Naive B cell (primary cell): ENCODE measurements around the gene TJP2. TPM values are rescaled to one million over a fixed set of nuclear protein-coding genes. Genes with fewer than 3 reads are reported as not detected.
"Not testable (repeated sequence)": the region's sequence is repeated elsewhere in the genome, so short reads cannot be mapped to it uniquely, and the experiment has no call there.

ENCODE experiments used
- ATAC-seq, 2 donors: fragments of 150-1000 bp; cut with Tn5 transposase; 2 replicates each; pipeline ENCODE4 v1.10.0; 2021; ENCODE audit warnings: low read depth in 2 of 2, mild to moderate bottlenecking in 2 of 2, moderate library complexity in 2 of 2
- DNase-seq: peaks from one replicate; pipeline ENCODE4 v3.0.0; 2022
- H3K27ac Mint-ChIP-seq, 6 donors: one replicate each; pipeline ENCODE4 v1.8.0; 2020 to 2022; ENCODE audit warnings: mild to moderate bottlenecking in 6 of 6, mixed read lengths in 6 of 6, moderate library complexity in 5 of 6, inconsistent platforms in 2 of 6
- H3K27me3 Mint-ChIP-seq, 3 donors: one replicate each; pipeline ENCODE4 v1.8.0; 2021 to 2022; ENCODE audit warnings: mixed read lengths in 3 of 3, mild to moderate bottlenecking in 1 of 3
- H3K36me3 Mint-ChIP-seq, 2 donors: one replicate each; pipeline ENCODE4 v1.8.0; 2020 to 2022; ENCODE audit warnings: mixed read lengths in 2 of 2, inconsistent platforms in 1 of 2, mild to moderate bottlenecking in 1 of 2
- H3K4me1 Mint-ChIP-seq, 3 donors: one replicate each; pipeline ENCODE4 v1.8.0; 2020 to 2022; ENCODE audit warnings: mixed read lengths in 3 of 3, inconsistent platforms in 1 of 3, mild to moderate bottlenecking in 1 of 3, moderate library complexity in 1 of 3
- H3K4me3 Mint-ChIP-seq, 8 donors: one replicate each; pipeline ENCODE4 v1.8.0; 2020 to 2022; ENCODE audit warnings: mild to moderate bottlenecking in 8 of 8, mixed read lengths in 8 of 8, moderate library complexity in 8 of 8, inconsistent platforms in 2 of 8
- H3K9me3 Mint-ChIP-seq, 7 donors: one replicate each; pipeline ENCODE4 v1.8.0; 2020 to 2022; ENCODE audit warnings: mixed read lengths in 7 of 7, mild to moderate bottlenecking in 5 of 7, inconsistent platforms in 2 of 7, moderate library complexity in 1 of 7
- polyA plus RNA-seq, 6 donors: library from polyadenylated mRNA; unstranded; fragments of 300-500 nt; fragmentation: Illumina TruSeq; gene quantifications; one replicate each; pipeline ENCODE4 v1.2.3, GENCODE V29; 2021; ENCODE audit warnings: low read depth in 6 of 6

Gene TJP2
- polyA plus RNA-seq, 6 donors from 2014 or later, result 0.35 to 1.5 (median 0.52) TPM; not detected in 1

GRCh38 chr9:69147041-69147834 lies 26.8 kb upstream of the TJP2 start:
- H3K27ac Mint-ChIP-seq, result no peak overlapping the region
- H3K27me3 Mint-ChIP-seq, result no peaks in the 10 kb centered on the region
- no peaks in the 10 kb centered on the region for H3K36me3 Mint-ChIP-seq
- no peak overlapping the region for H3K4me3 Mint-ChIP-seq
- H3K9me3 Mint-ChIP-seq, result no peaks in the 10 kb centered on the region
- ATAC-seq, result no peak
- H3K4me1 Mint-ChIP-seq, result peaks cover 1 to 4% (median 2%) of the 10 kb centered on the region in 3 donors
- DNase-seq, result no peak

- Mint-ChIP-seq H3K9me3 (peaks cover 0 to 2% (median 0%) of the 10 kb centered on the region in 7 donors), H3K27me3 (no peaks in the 10 kb centered on the region), H3K36me3 (no peaks in the 10 kb centered on the region), H3K4me1 (peaks cover 0 to 5% (median 4%) of the 10 kb centered on the region in 3 donors), H3K4me3 (no peak overlapping the region), H3K27ac (peak overlapping the region in 2 of 6 donors; percentile 3 to 4)
- no peak for DNase-seq
- no peak for ATAC-seq
Measured at GRCh38 chr9:69149321-69149807, 24.7 kb upstream of the TJP2 start.

GRCh38 chr9:69151506-69151905 lies 22.6 kb upstream of the TJP2 start:
- Mint-ChIP-seq H3K4me3 (no peak overlapping the region), H3K4me1 (peaks cover 0 to 8% (median 5%) of the 10 kb centered on the region in 3 donors)
- no peak for ATAC-seq

GRCh38 chr9:69153707-69154521 lies 20.2 kb upstream of the TJP2 start:
- Mint-ChIP-seq H3K27me3 (no peaks in the 10 kb centered on the region), H3K27ac (peak overlapping the region in 1 of 6 donors; percentile 44), H3K4me1 (peaks cover 0 to 8% (median 5%) of the 10 kb centered on the region in 3 donors), H3K9me3 (peaks cover 0 to 2% (median 0%) of the 10 kb centered on the region in 7 donors), H3K36me3 (no peaks in the 10 kb centered on the region), H3K4me3 (no peak overlapping the region)
- DNase-seq (no peak), ATAC-seq (no peak)

More at GRCh38 chr9:69151506-69151905, 22.6 kb upstream of the TJP2 start:
- H3K36me3 Mint-ChIP-seq, result no peaks in the 10 kb centered on the region
- H3K27ac Mint-ChIP-seq, result no peak overlapping the region
- H3K27me3 Mint-ChIP-seq, result no peaks in the 10 kb centered on the region
- DNase-seq, result no peak
- peaks cover 0 to 2% (median 0%) of the 10 kb centered on the region in 7 donors for H3K9me3 Mint-ChIP-seq

GRCh38 chr9:69155341-69156030 lies 18.6 kb upstream of the TJP2 start:
- peak overlapping the region in 1 of 6 donors; percentile 53 for H3K27ac Mint-ChIP-seq

GRCh38 chr9:69157751-69158466 lies 16.2 kb upstream of the TJP2 start:
- no peak overlapping the region for H3K27ac Mint-ChIP-seq
- H3K4me3 Mint-ChIP-seq, result no peak overlapping the region

More at GRCh38 chr9:69155341-69156030, 18.6 kb upstream of the TJP2 start:
- H3K36me3 Mint-ChIP-seq, result no peaks in the 10 kb centered on the region
- DNase-seq, result no peak
- no peak overlapping the region for H3K4me3 Mint-ChIP-seq
- peaks cover 0 to 8% (median 5%) of the 10 kb centered on the region in 3 donors for H3K4me1 Mint-ChIP-seq
- peaks cover 0 to 2% (median under 1%) of the 10 kb centered on the region in 7 donors for H3K9me3 Mint-ChIP-seq
- peak in 1 of 2 donors; percentile 80 for ATAC-seq
- H3K27me3 Mint-ChIP-seq, result no peaks in the 10 kb centered on the region

GRCh38 chr9:69158471-69158870 lies 15.6 kb upstream of the TJP2 start:
- no peak for ATAC-seq
- H3K9me3 Mint-ChIP-seq, result peaks cover 0 to 7% (median 2%) of the 10 kb centered on the region in 7 donors
- H3K27me3 Mint-ChIP-seq, result no peaks in the 10 kb centered on the region
- peaks cover 0 to 4% (median 0%) of the 10 kb centered on the region in 3 donors for H3K4me1 Mint-ChIP-seq
- no peak for DNase-seq
- H3K27ac Mint-ChIP-seq, result no peak overlapping the region
- H3K36me3 Mint-ChIP-seq, result no peaks in the 10 kb centered on the region
- no peak overlapping the region for H3K4me3 Mint-ChIP-seq

More at GRCh38 chr9:69157751-69158466, 16.2 kb upstream of the TJP2 start:
- peaks cover 0 to 4% (median 0%) of the 10 kb centered on the region in 3 donors for H3K4me1 Mint-ChIP-seq
- ATAC-seq (no peak), DNase-seq (no peak)
- no peaks in the 10 kb centered on the region for H3K27me3 Mint-ChIP-seq
- H3K36me3 Mint-ChIP-seq, result no peaks in the 10 kb centered on the region
- peaks cover 0 to 7% (median 2%) of the 10 kb centered on the region in 7 donors for H3K9me3 Mint-ChIP-seq

GRCh38 chr9:69164573-69164972 lies 9.5 kb upstream of the TJP2 start:
- not testable (repeated sequence) for H3K9me3 Mint-ChIP-seq, ATAC-seq, H3K27me3 Mint-ChIP-seq, H3K4me3 Mint-ChIP-seq, DNase-seq, H3K36me3 Mint-ChIP-seq, H3K27ac Mint-ChIP-seq
- H3K4me1 Mint-ChIP-seq, result peaks cover 8 to 13% (median 12%) of the 10 kb centered on the region in 3 donors

- DNase-seq (no peak), ATAC-seq (no peak)
- Mint-ChIP-seq H3K36me3 (no peaks in the 10 kb centered on the region), H3K27me3 (peaks cover 1 to 3% (median 2%) of the 10 kb centered on the region in 3 donors), H3K4me1 (peaks cover 8 to 13% (median 12%) of the 10 kb centered on the region in 3 donors), H3K27ac (no peak overlapping the region), H3K4me3 (no peak overlapping the region), H3K9me3 (peaks cover 0 to 4% (median 0%) of the 10 kb centered on the region in 7 donors)
Measured at GRCh38 chr9:69165581-69165980, 8.5 kb upstream of the TJP2 start.

GRCh38 chr9:69168709-69169217 lies 5.3 kb upstream of the TJP2 start:
- DNase-seq, result no peak
- no peaks in the 10 kb centered on the region for H3K36me3 Mint-ChIP-seq
- peak overlapping the region in 5 of 6 donors; percentile 2 to 80 (median 50) for H3K27ac Mint-ChIP-seq
- H3K4me3 Mint-ChIP-seq, result peak overlapping the region; percentile 36 to 92 (median 88)
- ATAC-seq, result peak; percentile 84 to 85
- H3K4me1 Mint-ChIP-seq, result peaks cover 8 to 18% (median 13%) of the 10 kb centered on the region in 3 donors
- no peaks in the 10 kb centered on the region for H3K9me3 Mint-ChIP-seq
- peaks cover 17 to 22% (median 18%) of the 10 kb centered on the region in 3 donors for H3K27me3 Mint-ChIP-seq

- Mint-ChIP-seq H3K27ac (no peak overlapping the region), H3K9me3 (no peaks in the 10 kb centered on the region), H3K36me3 (no peaks in the 10 kb centered on the region), H3K27me3 (peaks cover 27 to 35% (median 30%) of the 10 kb centered on the region in 3 donors), H3K4me3 (no peak overlapping the region), H3K4me1 (peaks cover 17 to 28% (median 25%) of the 10 kb centered on the region in 3 donors)
- ATAC-seq, result no peak
- DNase-seq, result no peak
Measured at GRCh38 chr9:69170231-69170630, 3.8 kb upstream of the TJP2 start.

GRCh38 chr9:69171049-69171448 lies 3.0 kb upstream of the TJP2 start:
- Mint-ChIP-seq H3K4me3 (no peak overlapping the region), H3K4me1 (peaks cover 19 to 33% (median 31%) of the 10 kb centered on the region in 3 donors), H3K27me3 (peaks cover 28 to 42% (median 36%) of the 10 kb centered on the region in 3 donors), H3K36me3 (no peaks in the 10 kb centered on the region), H3K9me3 (no peaks in the 10 kb centered on the region), H3K27ac (peak overlapping the region in 2 of 6 donors; percentile 1)
- ATAC-seq, result no peak
- DNase-seq, result no peak
